ENCODE results near the gene PFDN6. TPM values are rescaled to one million over a fixed set of nuclear protein-coding genes. Genes with fewer than 3 reads are reported as not detected.

Gene PFDN6
- total RNA-seq, 1 donor from 2014 or later, result 64.5 TPM

GRCh38 chr6:33333666-33334065 lies 44.3 kb downstream of the PFDN6 start:
- H3K36me3 ChIP-seq (ENCODE audit: control insufficient read depth, insufficient read depth, low read length), result no peaks in the 10 kb centered on the region
- FAIRE-seq, result no peak
- TF ChIP-seq, protein P1, sequence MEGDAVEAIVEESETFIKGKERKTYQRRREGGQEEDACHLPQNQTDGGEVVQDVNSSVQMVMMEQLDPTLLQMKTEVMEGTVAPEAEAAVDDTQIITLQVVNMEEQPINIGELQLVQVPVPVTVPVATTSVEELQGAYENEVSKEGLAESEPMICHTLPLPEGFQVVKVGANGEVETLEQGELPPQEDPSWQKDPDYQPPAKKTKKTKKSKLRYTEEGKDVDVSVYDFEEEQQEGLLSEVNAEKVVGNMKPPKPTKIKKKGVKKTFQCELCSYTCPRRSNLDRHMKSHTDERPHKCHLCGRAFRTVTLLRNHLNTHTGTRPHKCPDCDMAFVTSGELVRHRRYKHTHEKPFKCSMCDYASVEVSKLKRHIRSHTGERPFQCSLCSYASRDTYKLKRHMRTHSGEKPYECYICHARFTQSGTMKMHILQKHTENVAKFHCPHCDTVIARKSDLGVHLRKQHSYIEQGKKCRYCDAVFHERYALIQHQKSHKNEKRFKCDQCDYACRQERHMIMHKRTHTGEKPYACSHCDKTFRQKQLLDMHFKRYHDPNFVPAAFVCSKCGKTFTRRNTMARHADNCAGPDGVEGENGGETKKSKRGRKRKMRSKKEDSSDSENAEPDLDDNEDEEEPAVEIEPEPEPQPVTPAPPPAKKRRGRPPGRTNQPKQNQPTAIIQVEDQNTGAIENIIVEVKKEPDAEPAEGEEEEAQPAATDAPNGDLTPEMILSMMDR (IDR thresholded peaks at IDR 0.05; ENCODE audit: insufficient read depth, low read length, severe bottlenecking), result no peak
- no peak overlapping the region for H3K4me3 ChIP-seq (ENCODE audit: low read depth, low read length)
- no peaks in the 10 kb centered on the region for H3K27me3 ChIP-seq (ENCODE audit: control insufficient read depth, insufficient read depth, low read length)
- DNase-seq (ENCODE audit: low read depth), result no peak

DNA sequence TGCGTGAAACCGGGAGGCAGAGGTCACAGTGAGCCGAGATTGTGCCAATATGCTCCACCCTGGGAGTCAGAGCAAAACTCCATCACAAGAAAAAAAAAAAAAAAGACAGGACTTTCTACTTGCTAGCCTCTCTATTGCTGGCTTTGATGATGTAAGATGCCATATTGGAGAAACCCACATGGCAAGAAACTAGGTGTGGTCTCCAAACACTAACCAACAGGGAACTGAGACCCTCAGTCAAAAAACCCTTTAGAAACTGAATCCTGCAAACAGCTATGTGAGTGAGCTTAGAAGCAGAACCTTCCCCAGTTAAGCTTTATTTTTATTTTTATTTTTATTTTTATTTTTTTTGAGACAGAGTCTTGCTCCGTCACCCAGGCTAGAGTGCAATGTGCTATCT lies 46.5 kb downstream of the PFDN6 start:
- Histone ChIP-seq H3K36me3 (ENCODE audit: control insufficient read depth, insufficient read depth, low read length) (no peaks in the 10 kb centered on the region), H3K4me3 (ENCODE audit: low read depth, low read length) (no peak overlapping the region), H3K27me3 (ENCODE audit: control insufficient read depth, insufficient read depth, low read length) (no peaks in the 10 kb centered on the region)
- FAIRE-seq (no peak), DNase-seq (ENCODE audit: low read depth) (no peak)
- TF ChIP-seq, protein P1 (IDR thresholded peaks at IDR 0.05; ENCODE audit: insufficient read depth, low read length, severe bottlenecking), result no peak

DNA sequence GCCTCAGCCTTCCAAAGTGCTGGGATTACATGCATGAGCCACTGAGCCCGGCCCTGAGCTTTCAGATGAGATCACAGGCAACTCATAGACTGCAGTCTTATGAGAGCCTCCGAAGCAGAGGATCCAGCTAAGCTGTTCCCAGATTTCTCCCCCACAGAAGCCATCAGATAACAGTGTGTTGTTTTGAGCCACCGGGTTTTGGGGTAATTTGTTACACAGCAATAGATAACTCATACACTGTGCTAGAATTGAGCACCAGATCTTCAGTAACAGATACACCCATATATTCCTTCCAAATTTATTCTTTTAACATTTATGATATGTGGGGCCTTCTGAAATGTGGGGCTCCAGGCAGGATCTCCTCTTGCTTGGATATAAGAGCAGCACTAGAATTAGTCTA lies 47.1 kb downstream of the PFDN6 start:
- Histone ChIP-seq H3K27me3 (ENCODE audit: control insufficient read depth, insufficient read depth, low read length) (no peaks in the 10 kb centered on the region), H3K36me3 (ENCODE audit: control insufficient read depth, insufficient read depth, low read length) (no peaks in the 10 kb centered on the region), H3K4me3 (ENCODE audit: low read depth, low read length) (no peak overlapping the region)
- DNase-seq (ENCODE audit: low read depth), result no peak
- no peak for FAIRE-seq
- TF ChIP-seq, protein P1 (IDR thresholded peaks at IDR 0.05; ENCODE audit: insufficient read depth, low read length, severe bottlenecking), result no peak

GRCh38 chr6:33339193-33339592 lies 49.8 kb downstream of the PFDN6 start:
- Histone ChIP-seq H3K4me3 (ENCODE audit: low read depth, low read length) (no peak overlapping the region), H3K36me3 (ENCODE audit: control insufficient read depth, insufficient read depth, low read length) (no peaks in the 10 kb centered on the region), H3K27me3 (ENCODE audit: control insufficient read depth, insufficient read depth, low read length) (no peaks in the 10 kb centered on the region)
- FAIRE-seq (no peak), DNase-seq (ENCODE audit: low read depth) (no peak)
- TF ChIP-seq, protein P1 (IDR thresholded peaks at IDR 0.05; ENCODE audit: insufficient read depth, low read length, severe bottlenecking), result no peak

Other genes with a start within 250 kb of the PFDN6 start
- 0.26 and 1.1 TPM in 2 replicates for gene HLA-DPA1, start 216.0 kb upstream of the PFDN6 start, total RNA-seq
- gene HLA-DPB1, start 213.6 kb upstream of the PFDN6 start, total RNA-seq, result 0.53 TPM in 1 of 2 replicates, not detected in the other
- gene COL11A2, start 97.1 kb upstream of the PFDN6 start, total RNA-seq, result under 0.01 TPM in 2 replicates
- gene RXRB, start 88.9 kb upstream of the PFDN6 start, total RNA-seq, result 13.2 and 15.3 TPM in 2 replicates
- 90.4 and 94.0 TPM in 2 replicates for gene SLC39A7, start 88.7 kb upstream of the PFDN6 start, total RNA-seq
- gene HSD17B8, start 84.9 kb upstream of the PFDN6 start, total RNA-seq, result 59.8 and 76.4 TPM in 2 replicates
- 43.4 and 50.7 TPM in 2 replicates for gene RING1, start 81.1 kb upstream of the PFDN6 start, total RNA-seq
- gene VPS52, start 17.7 kb upstream of the PFDN6 start, total RNA-seq, result 22.1 and 32.5 TPM in 2 replicates
- gene RPS18, start 17.5 kb upstream of the PFDN6 start, total RNA-seq, result 9,289 and 12,112 TPM in 2 replicates
- gene B3GALT4, start 12.5 kb upstream of the PFDN6 start, total RNA-seq, result 3.9 and 16.9 TPM in 2 replicates
- 59.5 and 132 TPM in 2 replicates for gene WDR46, start 362 bp upstream of the PFDN6 start, total RNA-seq
- gene RGL2, start 9.3 kb downstream of the PFDN6 start, total RNA-seq, result 22.6 and 27.7 TPM in 2 replicates
- 11.6 and 24.3 TPM in 2 replicates for gene TAPBP, start 24.5 kb downstream of the PFDN6 start, total RNA-seq
- 13.2 and 20.1 TPM in 2 replicates for gene ZBTB22, start 28.1 kb downstream of the PFDN6 start, total RNA-seq
- 27.4 and 53.1 TPM in 2 replicates for gene DAXX, start 33.4 kb downstream of the PFDN6 start, total RNA-seq
- 0.26 TPM in 2 replicates for gene KIFC1, start 102.2 kb downstream of the PFDN6 start, total RNA-seq
- 7.6 and 13.2 TPM in 2 replicates for gene PHF1, start 121.4 kb downstream of the PFDN6 start, total RNA-seq
- 37.1 and 42.5 TPM in 2 replicates for gene CUTA, start 128.5 kb downstream of the PFDN6 start, total RNA-seq
- gene SYNGAP1, start 130.5 kb downstream of the PFDN6 start, total RNA-seq, result 0.79 and 0.90 TPM in 2 replicates
- gene ZBTB9, start 165.0 kb downstream of the PFDN6 start, total RNA-seq, result 5.9 and 6.3 TPM in 2 replicates